T1000 (cell line): ENCODE measurements around the gene ARL4D.

Source experiments
- DNase-seq: peaks from one replicate; lab custom pipeline; 2025; ENCODE audit warnings: mixed read lengths; lab: John Stamatoyannopoulos, UW

Gene ARL4D

DNA sequence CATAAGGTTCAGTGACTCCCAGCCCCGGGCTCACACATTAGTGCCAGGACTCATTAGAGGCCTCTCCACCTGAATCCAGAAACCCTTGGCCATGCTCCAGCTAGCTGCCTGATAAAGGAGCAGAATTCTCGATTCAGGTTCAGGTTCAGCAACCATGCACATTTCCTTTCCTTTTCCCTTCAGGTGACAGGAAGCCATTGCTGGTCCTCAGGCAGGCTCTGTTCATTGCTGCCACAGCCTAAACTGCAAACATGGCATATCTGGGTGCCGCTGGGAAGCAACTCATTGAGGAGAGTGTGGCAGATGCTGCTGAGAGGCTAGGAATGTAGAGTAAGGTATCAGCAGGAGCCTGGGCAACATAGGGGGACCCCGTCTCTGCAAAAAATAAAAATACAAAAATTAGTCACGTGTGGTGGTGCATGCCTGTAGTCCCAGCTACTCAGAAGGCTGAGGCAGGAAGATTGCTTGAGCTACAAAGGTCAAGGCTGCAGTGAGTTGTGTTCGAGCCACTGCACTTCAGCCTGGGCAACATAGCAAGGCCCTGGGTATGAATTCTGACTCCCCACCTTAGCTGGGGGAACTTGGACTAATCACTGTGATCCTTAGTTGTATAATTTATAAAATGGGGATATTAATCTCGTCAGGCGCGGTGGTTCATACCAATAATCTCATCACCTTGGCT lies 28.7 kb downstream of the ARL4D start:
- no peak for DNase-seq

DNA sequence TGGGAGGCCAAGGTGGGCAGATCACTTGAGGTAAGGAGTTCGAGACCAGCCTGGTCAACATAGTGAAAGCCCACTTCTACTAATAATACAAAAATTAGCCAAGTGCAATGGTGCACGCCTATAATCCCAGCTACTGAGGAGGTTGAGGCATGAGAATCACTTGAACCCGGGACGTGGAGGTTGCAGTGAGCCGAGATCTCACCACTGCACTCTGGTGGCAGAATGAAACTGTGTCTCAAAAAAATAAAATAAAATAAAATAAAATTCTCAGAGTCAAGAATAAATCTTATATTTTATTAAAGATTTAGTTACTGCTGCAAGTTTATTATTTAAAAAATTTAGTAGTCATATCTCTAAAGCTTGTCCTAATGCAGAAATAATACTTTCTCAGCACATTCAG lies 29.7 kb downstream of the ARL4D start:
- DNase-seq = no peak

DNA sequence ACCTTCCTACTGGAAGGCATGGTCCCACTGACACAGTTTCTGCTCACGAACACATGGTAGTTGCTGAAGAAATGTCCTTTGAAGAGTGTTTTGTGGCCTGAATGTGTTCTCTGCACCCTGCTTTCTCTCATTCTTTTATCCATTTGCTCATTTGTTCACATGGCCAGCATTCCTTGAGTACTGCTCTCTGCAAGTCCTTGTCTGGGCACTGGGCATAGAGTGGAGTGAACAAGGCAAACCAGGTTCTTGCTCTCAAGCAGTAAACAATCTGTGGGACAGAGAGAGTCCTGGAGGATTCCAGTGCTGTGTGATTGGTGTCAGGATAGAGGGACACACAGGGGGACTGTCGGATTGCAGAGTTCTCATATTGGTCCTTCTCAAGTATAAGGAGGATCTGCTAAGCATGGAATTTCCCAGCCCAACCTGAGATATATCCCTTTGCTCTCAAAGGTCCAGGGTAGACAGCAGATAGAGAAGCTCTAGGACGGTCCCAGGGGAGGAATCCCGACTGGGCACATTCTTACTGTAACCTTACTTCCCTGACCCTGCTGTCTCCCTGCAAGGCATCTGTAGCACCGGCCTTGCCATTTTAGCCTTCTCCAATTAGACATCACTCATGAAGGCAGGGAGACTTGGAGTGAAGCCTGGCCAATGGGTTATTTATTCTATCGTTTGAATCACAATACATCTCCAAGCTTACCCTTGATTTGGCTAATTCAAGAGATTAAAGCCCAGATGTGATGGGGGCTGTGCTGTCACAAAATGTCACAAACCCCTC lies 32.3 kb downstream of the ARL4D start:
- DNase-seq = no peak

DNA sequence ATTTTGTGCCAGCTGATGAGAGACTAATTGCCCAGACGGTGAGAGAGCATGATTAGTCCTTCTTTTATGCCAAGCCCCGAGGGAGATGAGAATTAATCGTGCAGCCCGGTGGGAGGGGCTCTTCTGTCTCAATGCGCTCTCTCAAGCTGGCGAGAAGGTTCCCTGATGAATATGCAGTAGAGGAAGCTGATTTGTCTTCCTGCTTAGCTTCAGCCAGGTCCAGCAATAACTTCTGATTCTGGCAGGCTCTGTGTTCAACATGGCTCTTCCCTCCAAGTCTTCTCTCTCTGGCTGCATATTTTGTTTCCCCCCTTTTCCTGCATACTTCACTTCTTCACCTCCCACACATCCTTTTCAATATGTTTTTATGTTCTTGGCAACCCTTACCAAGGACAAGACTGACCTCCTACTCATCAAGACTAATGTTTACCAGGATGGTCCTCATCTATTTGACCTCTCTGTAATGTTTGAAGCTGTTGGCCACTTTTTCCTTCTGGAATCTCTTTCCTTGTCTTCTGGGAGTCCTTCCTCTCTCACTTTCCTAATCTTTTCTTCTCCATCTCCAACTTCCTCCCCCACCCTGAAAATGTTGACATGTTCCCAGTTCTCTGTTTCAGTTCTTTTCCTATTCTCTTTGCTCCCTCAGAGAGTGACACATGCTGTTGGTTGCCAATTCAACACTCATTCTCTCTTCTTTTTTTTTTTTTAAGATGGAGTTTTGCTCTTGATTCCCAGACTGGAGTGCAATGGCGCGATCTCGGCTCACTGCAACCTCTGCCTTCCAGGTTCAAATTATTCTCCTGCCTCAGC lies 33.1 kb downstream of the ARL4D start:
- no peak for DNase-seq

DNA sequence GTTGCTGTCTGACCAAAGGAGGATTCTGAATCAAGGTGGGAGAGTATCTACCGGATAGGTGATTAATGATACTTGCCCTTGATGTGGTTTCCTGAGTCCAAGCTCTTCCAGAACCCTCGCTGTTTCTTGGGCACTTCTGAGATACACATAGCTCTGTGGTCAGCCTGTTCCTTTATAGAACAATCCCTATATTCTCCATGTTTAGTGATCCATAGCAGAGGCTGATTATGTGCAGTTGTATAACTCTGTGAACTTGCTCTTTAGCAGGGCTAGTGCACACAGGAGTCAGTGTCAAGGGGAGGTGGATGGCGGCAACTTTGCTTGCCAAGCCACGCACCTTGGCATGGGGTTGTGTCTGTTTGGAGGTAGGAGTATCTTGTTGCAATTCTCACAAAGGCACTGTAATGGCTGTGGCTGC lies 36.1 kb downstream of the ARL4D start:
- DNase-seq = no peak

DNA sequence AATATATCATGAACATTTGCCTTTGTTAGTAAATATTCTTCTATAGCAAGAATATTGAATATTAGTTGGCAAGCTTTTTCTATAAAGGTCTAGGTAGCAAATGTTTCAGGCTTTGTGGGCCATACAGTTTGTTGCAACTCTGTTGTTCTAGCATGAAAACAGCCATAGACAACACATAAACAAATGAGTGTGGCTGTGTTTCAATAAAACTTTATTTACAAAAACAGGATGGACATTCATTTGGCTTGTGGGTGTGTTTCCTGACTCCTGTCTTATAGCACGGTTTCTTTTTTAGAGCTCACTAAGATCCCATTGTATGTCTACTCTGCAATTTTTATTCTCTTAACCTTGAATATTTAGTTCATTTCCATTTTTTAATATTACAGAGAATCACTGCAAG lies 39.0 kb downstream of the ARL4D start:
- DNase-seq = no peak

DNA sequence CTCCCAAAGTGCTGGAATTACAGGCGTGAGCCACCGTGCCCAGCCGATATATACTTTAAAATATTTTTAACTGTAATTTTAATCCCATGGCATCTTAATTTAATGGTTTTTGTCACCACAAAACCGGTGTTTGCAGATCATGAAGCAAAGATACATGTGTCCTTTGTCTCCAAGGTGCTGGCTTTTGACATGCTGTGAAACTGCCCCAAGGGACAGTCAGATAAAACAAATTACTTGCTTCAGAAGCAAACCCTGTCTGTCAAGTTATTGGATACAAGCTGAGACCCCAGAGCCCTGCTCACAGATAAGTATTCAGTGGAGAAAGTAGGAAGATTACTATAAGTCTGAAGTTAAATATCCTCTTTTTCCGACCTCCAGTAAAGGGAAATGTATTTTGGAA lies 39.8 kb downstream of the ARL4D start:
- no peak for DNase-seq

DNA sequence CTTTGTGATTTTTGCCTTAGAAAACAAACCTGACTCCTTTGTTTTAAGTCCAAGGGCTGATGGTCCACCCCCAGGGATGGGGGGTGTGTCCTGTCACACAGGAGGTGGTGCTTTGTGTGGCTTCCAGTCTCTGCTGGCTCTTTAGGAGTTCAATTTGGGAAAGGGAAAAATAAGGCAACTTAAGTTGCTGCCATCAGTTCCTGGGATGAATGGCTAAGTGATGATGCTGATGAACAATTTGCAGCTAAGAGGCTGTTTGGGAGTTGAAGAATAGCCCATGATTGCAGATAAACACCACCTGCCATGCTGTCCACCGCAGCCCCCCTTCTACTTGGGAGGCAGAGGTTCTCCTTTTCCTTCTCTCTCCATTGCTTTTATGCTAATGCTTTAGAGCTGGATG lies 40.2 kb downstream of the ARL4D start:
- DNase-seq = no peak

DNA sequence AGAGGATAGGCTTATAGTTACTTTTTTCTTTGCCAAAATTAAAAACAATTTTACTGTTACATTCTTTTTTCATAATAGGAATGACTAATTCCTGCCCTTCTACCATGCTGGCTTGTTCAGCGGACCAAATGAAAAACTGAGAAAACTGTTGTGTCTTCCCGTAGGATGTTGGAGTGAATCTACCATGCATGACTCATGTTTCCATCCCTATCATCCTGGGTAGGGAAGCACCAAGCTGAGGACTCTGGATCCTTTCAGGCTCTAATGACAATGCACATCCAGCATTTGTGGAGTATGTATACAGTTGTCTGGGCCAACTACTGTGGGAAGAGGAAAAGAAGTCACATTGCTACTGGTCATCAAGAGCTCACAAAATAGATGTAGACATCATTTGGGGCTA lies 43.9 kb downstream of the ARL4D start:
- no peak for DNase-seq

DNA sequence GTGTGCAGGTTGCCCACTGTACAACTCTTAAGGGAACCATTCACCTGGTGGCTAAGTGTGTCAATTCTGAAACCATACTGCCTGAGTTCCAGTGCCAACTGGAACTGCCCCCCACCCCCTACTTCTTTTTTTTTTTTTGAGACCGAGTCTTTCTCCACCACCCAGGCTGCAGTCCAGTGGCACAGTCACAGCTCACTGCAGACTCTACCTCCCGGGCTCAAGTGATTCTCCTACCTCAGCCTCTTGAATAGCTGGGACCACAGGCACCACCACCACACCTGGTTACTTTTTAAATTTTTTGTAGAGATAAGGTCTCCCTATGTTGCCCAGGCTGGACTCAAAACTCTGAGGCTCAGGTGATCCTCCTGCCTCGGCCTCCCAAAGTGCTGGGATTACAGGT lies 44.6 kb downstream of the ARL4D start:
- no peak for DNase-seq

DNA sequence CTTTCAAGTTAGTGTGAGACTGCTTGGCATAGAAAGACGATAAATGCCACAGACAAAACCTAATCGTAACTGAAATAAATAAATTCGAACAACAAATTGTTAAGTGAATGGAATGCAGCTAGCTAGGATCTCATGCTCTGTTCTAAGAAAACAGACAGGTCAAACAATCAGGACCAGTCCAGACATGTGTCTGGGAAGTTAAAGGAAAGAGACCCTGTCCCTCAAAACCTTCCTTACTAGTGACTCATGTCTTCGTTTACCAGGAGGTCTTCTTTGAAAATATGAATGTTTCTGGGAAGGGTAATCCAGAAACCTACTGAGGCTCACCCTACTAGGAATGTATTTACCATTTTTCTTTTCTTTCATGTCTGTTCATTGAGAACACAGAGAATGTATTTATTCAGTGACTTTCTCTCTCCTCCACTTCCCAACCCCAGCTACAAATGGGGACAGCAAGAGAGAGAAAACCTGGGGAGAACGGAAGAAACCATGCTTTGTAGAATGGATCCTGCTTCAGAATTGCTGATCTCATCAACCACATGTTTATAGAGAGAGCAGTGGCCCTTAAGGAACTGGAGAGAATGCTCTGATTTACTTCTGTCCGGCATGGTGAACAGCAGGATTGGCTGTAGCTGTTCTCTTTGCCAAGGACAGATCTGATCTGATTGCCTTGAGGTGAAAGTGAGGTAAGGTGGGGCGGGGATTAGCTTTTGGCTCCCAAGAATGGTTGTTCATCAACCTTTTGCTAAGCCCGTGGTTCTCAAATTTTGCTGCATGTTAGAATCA lies 45.6 kb downstream of the ARL4D start:
- no peak for DNase-seq

DNA sequence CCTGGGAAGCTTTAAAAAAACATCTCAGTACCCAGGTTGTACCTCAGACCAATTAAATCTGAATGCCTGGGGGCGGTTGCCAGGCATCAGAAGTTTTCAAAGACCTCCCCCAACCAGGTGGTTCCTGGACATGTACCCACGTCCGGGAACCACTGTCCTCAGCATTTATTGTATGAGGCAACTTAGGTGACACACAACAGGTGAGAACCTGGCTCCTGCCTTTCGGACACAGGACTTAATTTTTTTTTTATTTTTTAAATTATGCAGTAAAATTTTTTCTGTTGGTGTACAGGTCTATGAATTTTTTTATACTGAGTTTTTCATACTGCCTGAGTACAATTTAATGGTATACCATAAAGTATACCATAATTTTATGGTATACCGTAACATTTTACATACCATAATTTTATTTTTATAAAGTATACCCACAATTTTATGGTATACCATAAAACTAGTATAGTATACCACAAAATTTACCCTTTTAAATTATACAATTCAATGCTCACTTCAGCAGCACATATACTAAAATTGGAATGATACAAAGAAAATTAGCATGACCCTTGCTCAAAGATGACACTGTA lies 46.3 kb downstream of the ARL4D start:
- no peak for DNase-seq

DNA sequence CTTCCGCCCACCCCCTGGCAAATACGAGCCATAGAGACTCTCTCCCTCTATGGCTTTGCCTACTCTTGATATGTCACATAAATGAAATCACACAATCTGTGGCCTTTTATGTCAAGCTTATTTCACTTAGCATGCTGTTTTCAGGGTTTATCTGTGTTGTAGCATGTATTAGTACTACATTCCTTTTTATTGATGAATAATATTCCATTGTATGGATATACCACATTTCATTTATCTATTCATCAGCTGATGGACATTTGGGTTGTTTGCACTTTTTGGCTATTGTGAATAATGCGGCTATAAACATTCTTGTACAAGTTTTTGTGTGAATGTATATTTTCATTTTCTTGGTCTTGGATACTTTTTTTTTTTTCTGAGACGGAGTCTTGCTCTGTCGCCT lies 48.0 kb downstream of the ARL4D start:
- no peak for DNase-seq

DNA sequence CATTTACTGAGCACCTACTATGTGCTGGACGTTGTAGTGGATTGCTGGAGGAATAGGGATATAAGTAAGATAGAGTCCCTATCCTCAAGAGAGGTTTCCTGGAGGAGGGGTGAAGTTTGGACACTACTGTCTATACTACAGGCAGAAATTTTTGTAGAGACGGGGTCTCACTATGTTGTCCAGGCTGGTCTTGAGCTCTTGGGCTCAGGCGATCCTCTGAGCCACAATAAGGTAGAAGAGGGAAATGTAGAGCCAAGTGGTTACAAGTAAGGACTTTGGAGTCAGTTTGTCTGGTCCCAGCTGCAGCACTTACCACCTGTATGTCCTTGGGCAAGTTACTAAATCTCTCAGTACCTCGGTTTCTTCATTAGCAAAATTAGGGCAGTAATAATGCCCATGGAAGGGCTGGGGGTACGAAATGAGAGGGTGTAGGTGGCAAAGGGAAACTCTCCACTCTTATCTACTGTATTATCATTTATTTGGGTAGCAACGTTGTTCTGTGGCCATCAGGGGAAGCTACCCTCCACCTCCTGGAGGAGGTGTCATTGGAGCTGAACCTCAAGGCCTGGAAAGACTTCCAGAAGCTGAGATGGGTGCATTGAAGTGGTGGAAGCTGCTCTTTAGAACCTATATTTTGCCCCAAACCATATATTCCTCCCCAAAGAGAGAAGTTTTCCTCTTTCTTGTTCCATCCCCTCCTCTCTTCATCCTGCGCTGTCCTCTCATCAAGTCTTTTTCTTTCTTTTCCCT lies 50.1 kb downstream of the ARL4D start:
- DNase-seq = no peak

DNA sequence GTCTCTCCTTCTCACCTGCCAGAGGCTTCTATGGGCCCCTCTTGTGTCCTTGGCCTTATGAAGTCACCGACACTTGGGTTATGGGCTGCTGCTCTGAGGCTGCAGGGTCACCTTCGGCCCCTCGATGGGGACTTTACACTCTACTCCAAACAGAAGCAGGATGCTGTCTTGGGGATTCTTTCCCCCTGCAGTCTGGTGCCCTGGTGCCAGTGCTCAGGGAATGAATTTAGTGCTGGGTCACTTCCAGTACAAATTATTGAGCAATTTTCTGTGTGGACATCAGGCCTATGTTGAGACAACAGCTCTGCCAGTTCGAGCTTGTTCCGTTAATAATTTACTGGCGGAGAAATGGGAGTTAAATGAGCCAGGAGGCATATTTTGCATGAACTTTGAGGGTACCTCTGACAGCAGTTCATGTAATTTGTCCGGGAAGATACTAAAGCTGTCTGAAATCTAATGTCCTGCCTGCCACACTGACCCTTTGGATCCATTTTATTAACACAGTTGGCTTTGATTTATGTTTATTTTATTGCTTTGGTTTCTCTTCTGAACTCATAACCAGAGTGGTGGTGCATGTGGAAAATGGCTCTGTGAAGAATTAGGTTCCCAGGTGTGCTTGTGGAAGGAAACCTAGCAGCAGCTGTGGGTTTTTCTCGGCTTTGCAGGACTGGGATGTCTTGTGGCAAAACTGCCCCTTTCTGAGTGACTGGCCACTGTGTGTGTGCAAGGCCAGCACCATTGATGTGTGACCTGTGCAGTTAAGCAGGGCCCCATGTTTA lies 50.9 kb downstream of the ARL4D start:
- no peak for DNase-seq
